DOHH2 (cell line): ENCODE data around the gene MRTFB.

Source experiments
- CTCF ChIP-seq: fragments of 200-600 bp; sonication (generic); IDR thresholded peaks from one replicate; pipeline ENCODE4 v1.5.1; 2014; ENCODE audit warnings: antibody characterized with exemption, mild to moderate bottlenecking, low read depth, low read length; ENCODE audit not compliant: poor library complexity, severe bottlenecking
- EZH2phosphoT487 ChIP-seq: fragments of 200-600 bp; sonication (generic); IDR thresholded peaks from 2 replicates; pipeline ENCODE4 v1.6.1; 2017; ENCODE audit warnings: borderline replicate concordance, mild to moderate bottlenecking, antibody characterized with exemption, low read length, moderate library complexity, mixed read lengths

GRCh38 chr16:14041164-14041563 is 30.0 kb upstream of the MRTFB start:
- TF ChIP-seq CTCF: no peak
- no peak for TF ChIP-seq EZH2phosphoT487
